Stimulated activated CD8-positive, alpha-beta memory T cell treated with anti-CD3 and anti-CD28 coated beads, Interleukin-15, amount 100 ng/mL, for 48 hours (primary cell): Measurements from ENCODE around the gene NUP98.

Source experiments
- DNase-seq, 2 donors: peaks; one replicate each; pipeline ENCODE4 v3.0.0-alpha.2; 2020; ENCODE audit warnings: low read depth in 2 of 2

Gene NUP98

GRCh38 chr11:3735827-3736226, 61.5 kb downstream of the NUP98 start:
- DNase-seq: no peak

- DNase-seq: no peak
Observed at GRCh38 chr11:3732671-3733436, 64.5 kb downstream of the NUP98 start.

GRCh38 chr11:3723014-3723708, 74.2 kb downstream of the NUP98 start:
- DNase-seq: no peak

GRCh38 chr11:3722100-3722499, 75.3 kb downstream of the NUP98 start:
- no peak for DNase-seq

GRCh38 chr11:3720997-3721396, 76.4 kb downstream of the NUP98 start:
- DNase-seq: no peak

- no peak for DNase-seq
Observed at GRCh38 chr11:3712274-3712673, 85.1 kb downstream of the NUP98 start.

GRCh38 chr11:3710485-3711259, 86.7 kb downstream of the NUP98 start:
- DNase-seq: no peak

- no peak for DNase-seq
Observed at GRCh38 chr11:3709977-3710376, 87.4 kb downstream of the NUP98 start.

- no peak for DNase-seq
Observed at GRCh38 chr11:3707176-3707575, 90.2 kb downstream of the NUP98 start.

- DNase-seq: no peak
Observed at GRCh38 chr11:3703383-3703782, 94.0 kb downstream of the NUP98 start.

- no peak for DNase-seq
Observed at GRCh38 chr11:3700910-3701309, 96.4 kb downstream of the NUP98 start.

- no peak for DNase-seq
Observed at GRCh38 chr11:3700410-3700809, 96.9 kb downstream of the NUP98 start.

GRCh38 chr11:3686751-3687150, 110.6 kb downstream of the NUP98 start:
- DNase-seq: no peak

GRCh38 chr11:3685923-3686322, 111.4 kb downstream of the NUP98 start:
- no peak for DNase-seq

GRCh38 chr11:3684819-3685172, 112.6 kb downstream of the NUP98 start:
- no peak for DNase-seq

- no peak for DNase-seq
Observed at GRCh38 chr11:3684129-3684818, 113.1 kb downstream of the NUP98 start.

- DNase-seq: no peak
Observed at GRCh38 chr11:3683039-3683438, 114.3 kb downstream of the NUP98 start.

GRCh38 chr11:3679077-3679476, 118.3 kb downstream of the NUP98 start:
- DNase-seq: no peak

GRCh38 chr11:3675971-3676370, 121.4 kb downstream of the NUP98 start:
- DNase-seq: no peak

- DNase-seq: no peak
Observed at GRCh38 chr11:3674189-3674588, 123.2 kb downstream of the NUP98 start.

GRCh38 chr11:3671334-3672254, 125.8 kb downstream of the NUP98 start, which contains the start of gene CHRNA10:
TSS of gene CHRNA10 (minus strand) at chr11:3671384. CDS start at chr11:3671312, 72 bp downstream.
- no peak for DNase-seq
